GM12864 (cell line): ENCODE results near the gene SLC7A11.
A peak's percentile ranks its signal among the peaks of the same experiment; 100 is the strongest.

Experiments used
- DNase-seq: peaks from one replicate; pipeline ENCODE4 v3.0.0-alpha.2; 2011; ENCODE audit warnings: low read depth
- H3K4me3 ChIP-seq: 2 replicates; pipeline ENCODE4 v1.5.1; 2011; ENCODE audit warnings: mild to moderate bottlenecking, low read depth, low read length, control low read depth
- TF ChIP-seq, protein P1 (sequence below): IDR thresholded peaks from 2 replicates; pipeline ENCODE4 v1.5.1; 2011; ENCODE audit warnings: low read depth, mild to moderate bottlenecking, moderate library complexity, low read length, control low read depth, inconsistent platforms; ENCODE audit errors: missing control alignments

The SLC7A11 gene

DNA sequence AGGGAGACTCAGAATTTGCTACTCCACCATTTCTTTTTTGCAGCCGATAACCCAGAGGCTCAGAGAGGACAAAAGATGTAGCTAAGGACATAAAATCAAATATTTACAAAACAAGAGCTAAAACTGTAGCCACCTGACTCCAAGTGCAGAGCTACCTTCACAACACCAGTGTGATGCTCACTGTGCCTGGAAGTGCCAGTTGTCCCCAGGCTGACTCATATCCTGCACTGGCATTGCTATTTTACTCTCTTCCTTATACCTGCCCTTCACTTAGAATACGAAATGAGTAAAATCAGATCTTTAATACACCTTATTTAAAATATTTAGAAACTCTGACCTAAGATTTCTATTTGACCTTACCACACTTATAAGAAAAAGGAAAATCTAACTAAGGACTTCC, 39.5 kb downstream of the SLC7A11 start:
- no peak for DNase-seq
- TF ChIP-seq, protein P1, sequence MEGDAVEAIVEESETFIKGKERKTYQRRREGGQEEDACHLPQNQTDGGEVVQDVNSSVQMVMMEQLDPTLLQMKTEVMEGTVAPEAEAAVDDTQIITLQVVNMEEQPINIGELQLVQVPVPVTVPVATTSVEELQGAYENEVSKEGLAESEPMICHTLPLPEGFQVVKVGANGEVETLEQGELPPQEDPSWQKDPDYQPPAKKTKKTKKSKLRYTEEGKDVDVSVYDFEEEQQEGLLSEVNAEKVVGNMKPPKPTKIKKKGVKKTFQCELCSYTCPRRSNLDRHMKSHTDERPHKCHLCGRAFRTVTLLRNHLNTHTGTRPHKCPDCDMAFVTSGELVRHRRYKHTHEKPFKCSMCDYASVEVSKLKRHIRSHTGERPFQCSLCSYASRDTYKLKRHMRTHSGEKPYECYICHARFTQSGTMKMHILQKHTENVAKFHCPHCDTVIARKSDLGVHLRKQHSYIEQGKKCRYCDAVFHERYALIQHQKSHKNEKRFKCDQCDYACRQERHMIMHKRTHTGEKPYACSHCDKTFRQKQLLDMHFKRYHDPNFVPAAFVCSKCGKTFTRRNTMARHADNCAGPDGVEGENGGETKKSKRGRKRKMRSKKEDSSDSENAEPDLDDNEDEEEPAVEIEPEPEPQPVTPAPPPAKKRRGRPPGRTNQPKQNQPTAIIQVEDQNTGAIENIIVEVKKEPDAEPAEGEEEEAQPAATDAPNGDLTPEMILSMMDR: no peak
- H3K4me3 ChIP-seq: no peak overlapping the region

DNA sequence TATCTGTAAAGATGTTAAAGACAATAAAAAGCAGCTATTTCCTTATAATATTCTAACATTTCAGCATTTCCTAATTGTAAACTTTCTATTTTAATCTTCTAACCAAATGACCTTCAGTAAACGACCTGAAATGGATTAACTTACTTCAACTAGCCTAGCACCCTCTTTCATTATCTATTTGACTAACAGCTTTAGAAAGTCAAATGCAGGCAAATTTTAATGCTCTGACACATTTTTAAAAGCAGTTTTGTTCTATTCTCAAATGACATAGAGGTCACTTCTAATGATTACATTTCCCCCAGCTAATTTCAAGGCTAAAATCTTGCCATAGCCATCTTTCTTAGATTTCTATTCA, 41.9 kb downstream of the SLC7A11 start:
- no peak overlapping the region for H3K4me3 ChIP-seq
- DNase-seq: no peak
- TF ChIP-seq, protein P1: no peak

DNA sequence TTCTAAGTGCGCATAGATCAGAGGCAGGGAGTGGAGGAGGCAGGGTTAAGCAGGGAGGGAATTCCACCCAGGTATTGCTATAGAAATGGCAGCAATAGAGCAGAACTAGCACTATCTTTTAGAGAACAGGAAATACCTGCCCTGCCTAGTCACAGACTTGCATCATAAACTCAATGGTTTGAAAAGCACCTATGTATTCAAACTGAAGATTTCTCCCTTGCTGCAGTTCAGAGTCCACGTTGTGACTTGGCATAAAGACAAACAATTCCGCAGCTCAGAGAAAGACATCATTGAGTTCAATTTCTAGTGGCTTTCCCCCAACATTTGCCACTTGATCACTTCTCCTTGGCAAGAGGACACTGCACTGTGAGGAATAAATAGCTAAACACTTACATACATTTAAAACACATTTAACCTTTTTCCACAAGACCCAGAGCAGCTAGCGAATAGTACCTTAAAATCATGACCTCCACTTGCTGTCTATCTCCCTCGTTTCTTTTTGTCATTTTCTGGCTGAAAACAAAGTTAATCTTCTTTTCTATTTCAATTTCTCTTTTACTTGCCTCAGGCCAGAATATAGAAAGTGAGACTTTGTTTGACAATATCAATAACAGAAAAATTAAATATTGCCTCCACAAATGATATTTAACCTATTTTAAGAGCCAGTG, 42.4 kb downstream of the SLC7A11 start:
- peak overlapping the region; percentile 55 for H3K4me3 ChIP-seq
- TF ChIP-seq, protein P1: no peak
- DNase-seq: no peak

DNA sequence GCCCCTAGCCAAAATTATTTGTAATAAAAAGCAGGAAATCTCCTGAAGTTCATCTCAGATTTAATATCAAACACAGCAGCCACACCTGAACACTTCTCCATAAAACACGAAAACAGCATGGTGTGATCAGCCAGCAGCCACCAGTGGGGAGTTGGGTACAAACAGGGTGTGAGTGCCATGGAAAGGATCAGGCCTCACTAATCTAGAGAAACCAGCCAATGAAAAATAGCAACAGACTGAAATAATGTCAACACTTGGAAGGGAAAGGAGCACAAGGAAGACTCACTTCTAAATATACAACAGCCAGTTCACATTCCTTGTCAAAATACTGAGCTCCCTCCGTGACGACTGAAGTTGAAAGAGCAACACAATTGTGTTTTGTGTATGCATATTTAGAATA, 46.0 kb downstream of the SLC7A11 start:
- H3K4me3 ChIP-seq: no peak overlapping the region
- TF ChIP-seq, protein P1: no peak
- no peak for DNase-seq

DNA sequence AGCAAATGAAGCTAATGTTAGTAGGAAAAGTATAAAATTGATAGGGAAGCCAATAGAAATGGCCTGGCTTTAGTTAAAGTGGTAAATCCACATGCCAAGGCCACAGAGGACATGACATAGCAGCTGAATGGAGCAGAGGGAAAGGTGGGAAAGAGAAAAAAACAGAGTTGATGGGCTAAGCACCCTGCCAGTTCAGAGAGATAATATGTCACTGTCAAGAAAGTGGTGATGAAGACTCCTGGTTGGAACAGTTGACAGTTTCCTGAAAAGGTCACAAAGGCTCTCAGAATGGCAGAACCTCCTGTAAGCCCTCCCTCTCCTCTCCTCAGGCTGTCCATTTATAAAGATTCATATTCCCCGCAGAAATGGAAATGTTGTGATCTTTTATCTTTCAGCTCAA, 48.2 kb downstream of the SLC7A11 start:
- TF ChIP-seq, protein P1: no peak
- DNase-seq: no peak

DNA sequence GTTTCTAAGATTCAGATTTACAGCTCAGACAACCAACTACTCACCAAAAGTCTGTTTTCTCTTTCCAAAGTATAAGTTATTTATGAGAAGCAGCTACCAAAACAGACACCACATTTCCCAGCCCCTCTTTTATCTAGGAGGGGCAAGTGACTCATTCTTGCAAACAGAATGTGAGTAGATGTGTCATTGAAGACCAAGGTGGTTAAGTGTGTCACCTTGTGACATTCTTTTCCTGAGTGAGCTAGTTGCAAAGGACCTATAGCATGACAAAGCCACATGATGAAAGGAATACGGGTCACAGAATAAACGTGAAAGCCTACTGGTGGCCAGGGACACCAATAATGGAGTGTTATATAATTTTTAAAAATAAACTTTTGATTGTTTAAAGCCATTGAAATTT, 50.0 kb downstream of the SLC7A11 start:
- TF ChIP-seq, protein P1: no peak
- H3K4me3 ChIP-seq: no peak overlapping the region
- DNase-seq: no peak

More for the DNA sequence above, 48.2 kb downstream of the SLC7A11 start:
- no peak overlapping the region for H3K4me3 ChIP-seq

DNA sequence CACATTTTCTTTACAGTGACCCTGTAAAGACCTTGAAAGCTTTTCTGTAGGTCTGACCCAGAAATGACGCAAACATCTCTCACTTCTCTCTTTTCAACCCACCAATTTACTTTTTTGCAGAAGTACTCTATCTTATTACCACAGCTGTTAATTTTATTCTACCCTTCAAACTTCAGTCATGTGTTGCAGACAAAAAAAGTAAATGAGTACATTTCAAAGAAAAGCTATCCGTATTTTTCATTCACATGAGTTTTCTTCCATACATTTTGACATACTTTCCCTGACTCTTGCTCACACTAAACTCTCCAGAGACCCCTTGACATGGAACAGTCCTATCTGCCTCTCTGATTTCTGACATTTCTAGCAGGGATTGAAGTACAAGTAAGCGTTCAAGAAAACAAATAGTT, 51.7 kb downstream of the SLC7A11 start:
- peak; percentile 76 for DNase-seq
- TF ChIP-seq, protein P1: no peak
- no peak overlapping the region; the same call in 1 of the 2 replicates for H3K4me3 ChIP-seq
